OCI-LY3 (cell line): Measurements from ENCODE around the gene KATNB1.

Experiments
- EZH2phosphoT487 ChIP-seq: fragments of 200-600 bp; shearing (Covaris generic); IDR thresholded peaks from 2 replicates; pipeline ENCODE4 v1.6.1; 2018; ENCODE audit warnings: antibody characterized with exemption, mixed run types, low read depth
- TF ChIP-seq, protein P1 (sequence below): fragments of 200-600, 300-600 bp; sonication (generic); IDR thresholded peaks from 2 replicates; pipeline ENCODE4 v1.5.1; 2014; ENCODE audit warnings: antibody characterized with exemption, low read length, low read depth

DNA sequence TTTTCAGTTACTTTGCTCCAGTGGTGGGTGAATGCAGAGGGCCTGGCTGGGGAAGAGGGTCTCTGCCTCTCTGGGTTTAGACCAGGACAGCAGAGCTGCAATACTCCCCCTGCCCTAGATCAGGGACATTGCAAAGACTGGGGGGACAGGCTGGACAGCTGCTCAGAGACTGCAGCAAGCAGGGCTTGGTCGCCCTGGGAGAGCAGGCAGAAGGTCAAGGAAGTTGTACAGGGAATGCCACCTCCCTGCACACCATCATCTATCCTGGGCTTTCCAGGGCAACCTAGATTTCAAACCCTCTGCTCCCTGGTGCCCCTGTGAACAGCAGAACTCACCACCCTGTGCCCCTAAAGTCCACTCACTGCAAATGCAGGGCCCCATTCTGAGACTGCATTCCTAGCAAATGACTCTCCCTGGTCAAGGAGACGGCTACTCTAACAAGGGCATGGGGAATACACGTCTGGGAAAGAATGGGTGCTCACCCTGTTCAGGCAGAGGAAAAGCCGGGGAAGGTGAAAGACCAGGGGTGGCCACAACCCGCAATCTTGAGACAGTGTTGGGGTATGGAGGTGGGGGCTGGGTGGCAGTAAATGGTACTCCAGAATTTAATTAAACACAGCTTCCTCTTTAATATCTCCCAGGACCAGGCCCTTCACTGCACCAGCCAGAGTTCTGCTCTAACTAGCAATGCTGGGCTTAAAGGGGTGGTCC, 65.7 kb downstream of the KATNB1 start:
- TF ChIP-seq, protein P1, sequence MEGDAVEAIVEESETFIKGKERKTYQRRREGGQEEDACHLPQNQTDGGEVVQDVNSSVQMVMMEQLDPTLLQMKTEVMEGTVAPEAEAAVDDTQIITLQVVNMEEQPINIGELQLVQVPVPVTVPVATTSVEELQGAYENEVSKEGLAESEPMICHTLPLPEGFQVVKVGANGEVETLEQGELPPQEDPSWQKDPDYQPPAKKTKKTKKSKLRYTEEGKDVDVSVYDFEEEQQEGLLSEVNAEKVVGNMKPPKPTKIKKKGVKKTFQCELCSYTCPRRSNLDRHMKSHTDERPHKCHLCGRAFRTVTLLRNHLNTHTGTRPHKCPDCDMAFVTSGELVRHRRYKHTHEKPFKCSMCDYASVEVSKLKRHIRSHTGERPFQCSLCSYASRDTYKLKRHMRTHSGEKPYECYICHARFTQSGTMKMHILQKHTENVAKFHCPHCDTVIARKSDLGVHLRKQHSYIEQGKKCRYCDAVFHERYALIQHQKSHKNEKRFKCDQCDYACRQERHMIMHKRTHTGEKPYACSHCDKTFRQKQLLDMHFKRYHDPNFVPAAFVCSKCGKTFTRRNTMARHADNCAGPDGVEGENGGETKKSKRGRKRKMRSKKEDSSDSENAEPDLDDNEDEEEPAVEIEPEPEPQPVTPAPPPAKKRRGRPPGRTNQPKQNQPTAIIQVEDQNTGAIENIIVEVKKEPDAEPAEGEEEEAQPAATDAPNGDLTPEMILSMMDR: no peak
- TF ChIP-seq EZH2phosphoT487: no peak
